ENCODE measurements around the gene TRPM7.
"Not testable (repeated sequence)": the region's sequence is repeated elsewhere in the genome, so short reads cannot be mapped to it uniquely, and the experiment has no call there.

The TRPM7 gene

DNA sequence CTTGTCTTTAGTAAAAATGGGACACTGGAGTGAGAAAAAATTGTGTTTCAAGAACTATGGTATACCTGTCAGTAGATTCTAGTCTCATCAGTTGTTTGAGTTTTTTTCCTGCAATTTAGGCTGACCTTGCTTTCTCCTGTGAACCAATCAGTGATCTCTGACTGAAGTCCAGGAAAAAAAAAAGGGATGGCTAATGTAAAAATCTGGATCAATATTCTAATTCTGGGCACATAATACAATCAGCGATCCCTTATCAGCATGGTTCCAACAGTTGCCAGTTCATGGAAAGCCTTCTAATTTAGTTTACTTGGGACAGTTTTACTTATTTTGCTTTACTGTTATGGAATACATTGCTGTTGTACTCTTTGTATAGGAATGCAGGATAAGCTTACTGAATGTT lies 17.0 kb downstream of the TRPM7 start:
- DNase-seq, result no peak

DNA sequence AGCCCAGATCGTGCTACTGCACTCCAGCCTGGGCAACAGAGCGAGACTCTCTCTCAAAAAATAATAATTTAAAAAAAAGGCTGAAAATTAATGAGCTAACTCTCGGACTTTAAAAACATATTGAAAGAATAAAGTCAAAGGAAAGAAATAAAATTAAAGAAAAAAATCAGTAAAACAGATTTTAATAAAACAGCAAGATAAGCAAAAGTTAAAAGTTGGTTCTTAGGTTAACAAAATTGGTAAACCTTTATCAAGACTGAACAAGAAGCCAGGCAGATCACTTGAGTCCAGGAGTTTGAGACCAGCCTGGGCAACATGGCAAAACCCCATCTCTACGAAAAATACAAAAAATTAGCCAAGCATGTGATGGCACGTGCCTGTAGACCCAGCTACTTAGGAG lies 20.7 kb downstream of the TRPM7 start:
- no peak for DNase-seq

DNA sequence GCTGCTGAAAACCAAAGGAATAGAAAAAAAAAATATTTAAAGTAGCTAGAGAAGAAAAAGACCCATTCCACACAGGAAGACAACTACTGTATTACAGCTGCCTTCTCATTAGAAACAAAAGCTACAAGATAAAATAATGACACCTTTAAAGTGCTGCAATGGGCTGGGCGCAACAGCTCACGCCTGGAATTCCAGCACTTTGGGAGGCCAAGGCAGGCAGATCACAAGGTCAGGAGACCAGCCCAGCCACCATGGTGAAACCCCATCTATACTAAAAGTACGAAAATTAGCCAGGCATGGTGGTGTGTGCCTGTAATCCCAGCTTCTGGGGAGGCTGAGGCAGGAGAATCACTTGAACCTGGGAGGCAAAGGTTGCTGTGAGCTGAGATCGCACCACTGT lies 31.0 kb downstream of the TRPM7 start:
- no peak for DNase-seq

DNA sequence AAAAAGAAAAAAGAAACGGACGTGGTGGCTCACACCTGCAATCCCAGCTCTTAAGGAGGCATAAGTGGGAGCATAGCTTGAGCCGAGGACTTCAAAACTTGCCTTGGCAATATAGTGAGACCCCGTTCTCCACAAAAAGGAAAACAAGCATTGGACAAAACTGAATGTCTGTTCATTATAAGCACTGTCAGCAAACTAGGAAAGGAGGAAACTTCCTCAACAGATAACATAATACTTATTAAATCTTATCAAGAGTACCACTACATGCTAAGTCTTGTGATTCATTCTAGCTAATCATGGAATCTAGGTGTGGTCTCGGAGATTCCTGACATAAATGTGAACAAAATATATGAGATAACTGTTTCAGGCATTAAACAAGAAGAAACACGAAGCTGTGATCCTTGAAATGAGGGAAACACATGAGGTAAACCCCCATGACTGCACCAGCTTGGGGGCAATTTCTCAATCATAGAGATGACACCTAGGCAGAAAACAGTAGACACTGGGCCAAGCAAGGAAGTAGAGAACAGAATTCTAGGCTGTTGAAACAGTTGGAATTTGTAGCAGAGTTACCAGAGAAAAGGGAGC lies 33.3 kb downstream of the TRPM7 start:
- DNase-seq, result no peak

DNA sequence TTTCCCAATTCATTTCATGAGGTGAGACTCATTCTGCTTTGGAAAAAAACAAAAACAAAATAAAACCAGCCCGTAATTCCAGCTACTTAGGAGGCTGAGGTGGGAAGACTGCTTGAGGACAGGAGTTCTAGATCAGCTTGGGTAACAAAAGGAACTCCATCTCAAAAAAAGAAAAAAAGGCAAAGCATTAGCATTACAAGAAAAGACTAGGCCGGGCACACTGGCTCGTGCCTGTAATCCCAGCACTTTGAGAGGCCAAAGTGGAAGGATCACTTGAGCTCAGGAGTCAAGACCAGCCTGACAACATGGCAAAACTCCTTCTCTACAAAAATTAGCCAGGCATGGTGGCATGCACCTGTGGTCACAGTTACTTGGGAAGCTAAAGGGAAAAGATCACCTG lies 33.9 kb downstream of the TRPM7 start:
- no peak for DNase-seq

DNA sequence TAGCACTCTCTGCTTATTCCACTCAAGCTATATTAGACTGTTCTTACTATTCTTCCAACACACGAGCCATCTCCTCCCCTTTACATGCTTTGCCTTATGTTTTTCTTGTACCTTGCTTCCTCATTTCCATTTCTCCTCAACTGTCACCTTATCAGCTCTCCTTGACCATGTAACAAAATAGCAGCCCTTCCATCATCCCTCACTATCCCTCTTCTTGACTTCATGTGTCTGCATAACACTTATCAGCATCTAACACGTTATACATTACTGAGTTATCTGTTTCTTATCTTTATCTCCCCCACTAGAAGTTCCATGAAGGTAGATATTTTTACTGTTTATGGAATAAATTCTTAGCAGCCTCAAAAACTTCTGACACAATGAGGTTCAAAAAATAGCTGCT lies 45.3 kb downstream of the TRPM7 start:
- DNase-seq, result no peak

DNA sequence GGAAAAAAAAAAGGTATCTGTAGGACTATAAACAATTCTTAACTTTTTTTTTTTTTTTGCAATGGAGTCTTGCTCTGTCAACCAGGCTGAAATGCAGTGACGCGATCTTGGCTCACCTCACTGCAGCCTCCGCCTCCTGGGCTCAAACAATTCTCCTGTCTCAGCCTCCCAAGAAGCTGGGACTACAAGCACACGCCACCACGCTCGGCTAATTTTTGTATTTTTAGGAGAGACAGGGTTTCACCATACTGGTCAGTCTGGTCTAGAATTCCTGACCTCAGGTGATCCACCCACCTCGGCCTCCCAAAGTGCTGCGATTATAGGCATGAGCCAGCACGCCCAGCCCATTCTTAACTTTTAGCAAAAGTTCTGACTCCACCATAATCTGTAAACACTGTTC lies 50.5 kb downstream of the TRPM7 start:
- DNase-seq, result no peak

DNA sequence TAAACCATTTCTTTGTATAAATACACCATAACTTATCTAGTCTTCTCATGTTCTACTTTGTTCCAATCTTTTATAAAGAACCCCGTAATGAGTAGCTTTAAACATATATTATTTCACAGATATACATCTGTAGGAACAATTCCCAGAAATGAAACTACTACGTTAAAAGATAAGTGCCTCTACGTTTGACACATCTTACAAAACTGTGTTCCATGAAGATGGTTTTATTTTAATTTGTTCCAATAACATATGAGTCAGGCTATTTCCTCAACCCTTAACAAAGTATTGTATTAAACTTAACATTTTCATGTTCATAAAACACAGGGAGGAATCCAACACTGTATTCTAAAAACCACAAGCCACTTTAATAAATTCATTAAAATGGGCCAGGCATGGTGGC lies 52.9 kb downstream of the TRPM7 start:
- DNase-seq, result no peak

DNA sequence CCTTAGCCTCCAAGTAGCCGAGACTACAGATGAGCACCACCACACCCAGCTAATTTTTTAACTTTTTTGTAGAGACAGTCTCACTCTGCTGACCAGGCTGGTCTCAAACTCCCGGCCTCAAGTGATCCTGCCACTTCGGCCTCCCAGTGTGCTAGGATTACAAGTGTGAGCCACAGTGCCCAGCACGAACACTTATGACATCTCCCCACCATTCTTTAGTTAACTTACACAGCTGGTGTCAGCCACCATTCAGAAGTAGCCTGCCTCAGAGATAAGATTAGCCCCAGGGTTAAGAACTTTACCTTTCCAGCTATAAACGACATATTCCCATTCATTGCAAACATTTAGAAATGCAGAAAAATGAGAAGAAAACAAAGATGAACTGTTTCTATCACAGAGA lies 58.2 kb downstream of the TRPM7 start:
- DNase-seq, result no peak

DNA sequence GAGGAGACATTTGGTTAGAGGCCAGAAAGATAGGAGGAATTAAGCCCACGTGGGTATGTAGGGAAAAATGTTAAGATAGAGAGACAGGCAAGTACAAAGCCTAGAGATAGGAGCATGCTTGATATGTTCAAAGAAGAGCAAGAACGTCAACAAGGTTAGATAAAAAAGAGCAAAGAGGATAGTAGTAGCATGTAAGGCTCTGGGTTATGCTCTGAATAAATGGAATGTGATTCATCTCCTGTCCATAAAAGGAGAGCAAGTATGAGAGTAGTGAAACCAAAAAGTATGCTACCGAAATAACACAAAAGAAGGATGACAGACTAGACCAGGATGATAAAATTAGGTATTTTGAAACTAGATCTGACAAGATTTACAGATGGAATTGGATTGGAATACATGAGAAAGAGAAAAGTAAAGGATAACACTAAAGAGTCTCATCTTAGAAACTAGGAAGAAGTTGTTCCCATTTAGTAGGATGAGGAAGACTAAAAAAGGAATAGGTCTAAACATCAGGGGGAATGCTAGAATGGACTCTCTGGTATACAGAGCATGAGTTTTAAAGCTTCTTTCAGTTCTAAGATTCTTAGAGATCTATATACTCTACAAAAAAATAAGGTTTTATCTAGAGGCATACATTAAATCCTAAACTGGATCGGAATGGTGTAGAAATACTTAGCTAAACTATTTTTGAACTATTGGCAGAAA lies 59.1 kb downstream of the TRPM7 start:
- DNase-seq, result no peak

DNA sequence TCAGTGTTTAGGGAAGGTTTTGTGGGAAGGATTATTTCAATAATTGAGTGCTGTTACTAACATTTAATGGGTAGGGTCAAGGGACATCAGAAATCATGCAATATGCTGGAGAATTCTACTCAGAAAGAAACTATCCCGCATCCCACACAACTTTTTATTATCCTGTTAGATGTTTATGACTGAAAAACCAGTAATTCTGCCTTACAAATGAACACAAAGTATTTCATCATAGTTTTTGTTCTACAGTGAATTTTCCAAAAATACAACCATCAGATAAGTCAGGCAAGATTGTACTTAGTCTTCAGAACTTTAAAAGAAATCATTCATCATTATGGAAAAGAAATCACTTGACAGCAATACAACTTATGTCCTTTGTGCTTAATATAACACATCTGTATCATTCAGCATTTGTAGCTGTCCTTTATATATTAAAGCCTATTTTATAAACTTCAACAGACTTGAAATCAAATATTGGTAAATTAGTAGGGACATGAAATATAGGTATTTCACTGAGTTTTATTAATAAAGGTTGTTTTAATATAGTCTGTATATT lies 61.9 kb downstream of the TRPM7 start:
- DNase-seq, result no peak

DNA sequence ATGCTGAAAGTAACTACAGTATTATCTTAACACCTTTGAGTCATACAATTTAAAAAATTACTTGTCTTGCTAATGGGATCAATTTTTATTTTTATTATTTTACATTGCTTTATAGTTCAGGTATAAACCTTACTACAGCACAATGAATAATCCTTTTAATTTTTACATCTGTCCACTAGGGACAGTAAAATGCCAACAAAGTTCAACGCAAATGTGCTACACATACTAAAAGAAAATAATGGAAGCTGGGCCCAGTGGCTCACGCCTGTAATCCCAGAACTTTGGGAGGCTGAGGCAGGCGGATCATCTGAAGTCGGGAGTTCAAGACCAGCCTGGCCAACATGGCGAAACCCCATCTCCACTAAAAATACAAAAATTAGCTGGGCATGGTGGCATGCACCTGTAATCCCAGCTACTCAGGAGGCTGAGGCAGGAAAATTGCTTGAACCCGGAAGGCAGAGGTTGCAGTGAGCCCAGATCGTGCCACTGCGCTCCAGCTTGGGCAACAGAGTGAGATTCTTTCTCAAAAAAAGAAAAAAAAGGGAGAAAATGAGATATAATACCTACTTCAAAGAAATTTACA lies 64.1 kb downstream of the TRPM7 start:
- not testable (repeated sequence) for DNase-seq

DNA sequence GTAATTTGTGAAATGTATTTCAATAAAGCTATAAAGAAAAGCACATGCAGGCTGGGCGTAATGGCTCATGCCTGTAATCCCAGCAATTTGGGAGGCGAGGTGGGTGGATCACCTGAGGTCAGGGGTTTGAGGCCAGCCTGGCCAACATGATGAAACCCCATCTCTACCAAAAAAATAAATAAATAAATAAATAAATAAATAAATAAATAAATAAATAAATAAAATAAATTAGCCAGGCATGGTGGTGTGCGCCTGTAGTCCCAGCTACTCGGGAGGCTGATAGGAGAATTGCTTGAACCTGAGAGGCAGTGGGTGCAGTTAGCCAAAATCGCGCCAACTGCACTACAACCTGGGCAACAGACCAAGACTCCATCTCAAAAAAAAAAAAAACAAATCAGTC lies 69.6 kb downstream of the TRPM7 start:
- not testable (repeated sequence) for DNase-seq

DNA sequence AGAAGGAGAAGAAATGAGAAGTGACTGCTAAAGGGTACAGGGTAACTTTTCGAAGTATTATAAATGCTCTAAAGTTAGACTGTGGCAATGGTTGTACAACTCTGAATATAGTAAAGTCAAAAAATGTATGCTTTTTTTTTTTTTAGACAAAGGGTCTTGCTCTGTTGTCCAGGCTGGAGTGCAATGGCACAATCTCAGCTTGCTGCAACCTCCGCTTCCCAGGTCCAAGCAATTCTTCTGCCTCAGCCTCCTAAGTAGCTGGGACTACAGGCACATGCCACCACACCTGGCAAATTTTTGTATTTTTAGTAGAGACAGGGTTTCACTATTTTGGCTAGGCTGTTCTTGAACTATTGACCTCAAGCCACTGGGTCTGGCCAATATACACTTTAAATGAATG lies 70.0 kb downstream of the TRPM7 start:
- DNase-seq, result not testable (repeated sequence)

DNA sequence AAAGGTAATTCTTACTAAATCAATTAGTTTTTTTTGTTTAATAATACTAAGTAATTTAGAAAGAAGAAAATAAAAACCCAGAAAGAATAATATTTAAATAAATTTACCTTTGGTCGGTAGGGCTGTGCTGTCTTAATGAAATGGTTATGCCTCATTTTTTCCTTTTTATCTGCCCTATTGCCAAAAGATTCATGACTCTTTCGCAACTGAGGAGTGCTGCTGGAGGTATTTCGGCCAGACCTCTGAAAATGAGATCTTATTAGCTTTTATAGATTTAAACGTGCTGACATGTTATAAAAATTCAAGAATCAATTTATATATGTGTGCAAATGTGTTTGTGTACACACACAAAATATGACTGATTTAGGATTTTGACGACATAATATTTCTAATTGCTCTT lies 73.0 kb downstream of the TRPM7 start:
- no peak for DNase-seq

DNA sequence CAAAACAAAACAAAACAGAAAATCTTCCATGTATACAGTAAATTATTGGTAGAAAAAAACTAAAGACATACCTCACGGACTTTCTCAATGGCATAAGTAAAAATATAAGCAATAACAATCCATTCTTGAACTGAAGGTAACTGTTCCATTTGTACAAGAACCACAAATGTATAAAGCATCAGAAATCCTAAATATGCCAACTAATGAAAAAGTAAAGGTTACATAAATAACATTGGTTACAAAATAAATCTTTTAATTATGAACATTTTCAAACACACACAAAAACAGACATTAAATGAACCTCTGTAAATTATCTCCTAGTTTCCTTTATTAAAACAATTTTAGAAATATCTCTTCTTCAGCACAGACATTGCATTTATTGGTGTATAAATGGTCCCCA lies 79.5 kb downstream of the TRPM7 start:
- no peak for DNase-seq

DNA sequence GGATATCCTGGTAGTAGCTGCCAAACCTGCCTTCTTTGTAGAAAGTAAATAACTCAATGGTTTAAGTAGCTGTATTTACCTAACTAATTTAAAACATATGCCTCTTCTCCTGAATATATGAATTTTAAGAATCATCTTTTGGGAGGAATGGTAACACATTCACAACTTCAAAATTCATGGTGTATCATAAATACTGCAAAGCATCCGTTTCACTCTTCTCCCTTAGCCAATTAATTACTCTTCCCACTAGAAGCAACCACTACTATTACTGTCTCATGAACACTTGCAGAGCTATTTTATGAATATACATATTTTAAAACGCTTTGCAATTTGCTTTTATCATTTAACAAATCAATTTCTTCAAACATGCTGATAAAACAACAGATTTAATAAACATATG lies 81.1 kb downstream of the TRPM7 start:
- DNase-seq, result no peak

DNA sequence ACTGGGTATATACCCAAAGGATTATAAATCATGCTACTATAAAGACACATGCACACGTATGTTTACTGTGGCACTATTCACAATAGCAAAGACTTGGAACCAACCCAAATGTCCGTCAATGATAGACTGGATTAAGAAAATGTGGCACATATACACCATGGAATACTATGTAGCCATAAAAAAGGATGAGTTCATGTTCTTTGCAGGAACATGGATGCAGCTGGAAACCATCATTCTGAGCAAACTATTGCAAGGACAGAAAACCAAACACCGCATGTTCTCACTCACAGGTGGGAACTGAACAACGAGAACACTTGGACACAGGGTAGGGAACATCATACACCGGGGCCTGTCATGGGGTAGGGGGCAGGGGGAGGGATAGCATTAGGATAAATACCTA lies 84.6 kb downstream of the TRPM7 start:
- not testable (repeated sequence) for DNase-seq

DNA sequence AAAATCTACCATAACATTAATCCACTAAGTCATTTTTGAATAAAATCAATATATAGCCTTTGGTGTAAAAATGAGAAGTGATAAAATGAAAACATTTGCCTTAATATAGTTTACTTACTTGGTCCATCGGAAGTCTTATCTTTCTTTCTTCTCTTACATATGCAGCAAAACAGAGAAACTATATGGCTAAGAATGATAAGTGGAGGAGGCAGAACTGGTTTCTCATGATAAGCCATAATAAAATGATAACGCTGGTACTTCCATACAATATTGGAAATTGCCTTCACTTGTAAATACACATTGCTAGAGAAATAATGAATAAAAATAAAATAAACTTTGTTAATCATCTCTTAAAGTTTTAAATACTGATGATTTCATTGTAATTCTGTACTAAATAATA lies 92.3 kb downstream of the TRPM7 start:
- DNase-seq, result no peak

DNA sequence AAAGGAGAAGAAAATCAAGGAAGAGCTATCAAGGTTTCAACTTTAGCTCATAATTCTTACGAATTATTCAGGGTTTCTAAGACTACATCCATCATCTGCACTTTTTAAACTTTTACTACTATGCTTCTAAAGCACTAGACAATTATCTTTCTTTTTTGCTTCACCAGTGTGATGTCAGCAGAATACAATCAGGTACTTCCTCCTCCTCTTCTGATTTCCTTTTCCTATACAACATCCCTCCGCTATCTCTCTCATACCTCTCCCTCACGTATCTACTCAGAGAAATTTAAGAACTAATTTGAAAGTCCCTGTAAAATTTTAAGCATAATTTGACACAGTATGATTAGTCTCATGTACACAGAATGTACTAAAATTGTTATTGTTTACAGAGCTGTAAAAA lies 92.8 kb downstream of the TRPM7 start:
- DNase-seq, result no peak

DNA sequence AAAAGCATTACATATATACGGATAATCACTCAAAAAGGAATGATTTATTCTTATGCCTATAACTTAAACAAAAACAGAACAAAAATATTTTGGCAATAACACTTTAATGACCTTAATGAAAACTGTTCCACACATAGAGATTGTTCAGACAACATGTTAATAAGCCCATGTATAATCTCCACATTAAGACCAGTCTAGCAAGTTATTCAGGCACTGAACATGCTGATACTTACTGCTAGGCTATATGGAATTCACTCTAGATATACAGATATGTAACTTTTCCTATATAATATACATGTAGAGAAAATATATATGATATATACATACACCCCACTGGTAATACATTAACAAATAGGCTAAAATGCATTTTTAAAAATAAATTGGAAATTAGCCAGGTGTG lies 96.3 kb downstream of the TRPM7 start:
- DNase-seq, result no peak

DNA sequence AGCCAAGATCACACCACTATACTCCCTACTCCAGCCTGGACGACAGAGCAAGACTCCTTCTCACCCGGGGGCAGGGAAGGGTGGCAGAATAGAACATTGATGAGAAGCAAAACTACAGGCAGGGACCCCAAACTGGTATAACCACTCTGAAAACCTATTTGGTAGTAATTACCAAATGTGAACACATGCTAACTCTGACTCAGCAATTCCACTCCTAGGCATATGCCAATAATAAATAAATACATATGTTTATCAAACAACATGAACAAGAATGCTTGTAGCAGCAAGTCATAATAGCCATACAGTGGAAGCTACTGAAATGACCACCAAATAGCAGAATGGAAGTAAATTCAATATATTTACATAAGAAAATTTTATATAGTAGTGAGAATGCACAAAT lies 109.1 kb downstream of the TRPM7 start:
- no peak for DNase-seq

DNA sequence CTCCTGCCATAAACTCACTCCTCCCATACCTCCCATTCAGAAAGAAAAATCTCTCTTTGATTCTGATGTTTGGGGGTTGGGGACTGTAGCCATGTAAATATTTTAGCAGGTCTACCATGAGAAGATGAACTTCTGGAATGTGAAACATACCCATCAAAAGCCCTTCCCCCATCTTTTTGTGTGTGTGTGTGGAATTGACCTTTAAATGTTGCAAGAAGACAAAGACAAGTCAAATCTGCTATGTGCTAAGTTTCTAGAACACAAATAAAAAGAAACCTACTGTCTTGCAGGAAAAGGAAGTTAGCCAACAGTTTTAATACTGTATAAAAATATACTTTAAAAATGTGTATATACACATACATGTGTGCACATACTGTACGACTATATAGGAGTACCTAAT lies 110.4 kb downstream of the TRPM7 start:
- DNase-seq, result no peak

DNA sequence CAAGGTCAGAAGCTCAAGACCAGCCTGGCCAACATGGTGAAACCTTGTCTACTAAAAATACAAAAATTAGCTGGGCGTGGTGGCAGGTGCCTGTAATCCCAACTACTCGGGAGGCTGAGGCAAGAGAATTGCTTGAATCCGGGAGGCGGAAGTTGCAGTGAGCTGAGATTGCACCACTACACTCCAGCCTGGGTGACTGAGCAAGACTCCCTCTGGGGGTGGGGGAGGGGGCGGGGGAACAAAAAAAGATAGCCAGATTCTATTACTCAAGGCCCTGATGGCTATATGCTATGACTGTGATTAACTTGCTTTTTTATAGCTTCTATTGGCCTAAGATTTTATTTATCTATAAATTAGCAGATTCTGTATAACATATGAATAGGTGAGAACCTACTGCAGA lies 112.8 kb downstream of the TRPM7 start:
- DNase-seq, result not testable (repeated sequence)

DNA sequence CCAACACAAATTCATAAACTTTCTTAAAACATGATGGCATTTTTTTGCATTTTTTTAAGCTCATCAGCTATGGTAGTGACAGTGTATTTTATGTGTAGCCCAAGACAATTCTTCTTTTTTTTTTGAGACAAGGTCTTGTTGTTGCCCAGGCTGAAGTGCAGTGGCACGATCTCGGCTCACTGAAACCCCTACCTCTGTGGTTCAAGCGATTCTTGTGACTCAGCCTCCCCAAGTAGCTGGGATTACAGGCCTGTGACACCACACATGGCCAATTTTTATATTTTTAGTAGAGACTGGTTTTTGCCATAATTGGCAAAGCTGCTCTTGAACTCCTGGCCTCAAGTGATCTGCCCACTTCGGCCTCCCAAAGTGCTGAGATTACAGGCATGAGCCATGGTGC lies 122.8 kb downstream of the TRPM7 start:
- no peak for DNase-seq
